Activated CD8-positive, alpha-beta memory T cell treated with anti-CD3 and anti-CD28 coated beads, Interleukin-2, amount 50 U/mL, for 1 hour (primary cell): ENCODE measurements around the gene SHROOM3.

Experiments used
- DNase-seq: peaks from one replicate; pipeline ENCODE4 v3.0.0-alpha.2; 2020; ENCODE audit errors: extremely low read depth

The SHROOM3 gene

DNA sequence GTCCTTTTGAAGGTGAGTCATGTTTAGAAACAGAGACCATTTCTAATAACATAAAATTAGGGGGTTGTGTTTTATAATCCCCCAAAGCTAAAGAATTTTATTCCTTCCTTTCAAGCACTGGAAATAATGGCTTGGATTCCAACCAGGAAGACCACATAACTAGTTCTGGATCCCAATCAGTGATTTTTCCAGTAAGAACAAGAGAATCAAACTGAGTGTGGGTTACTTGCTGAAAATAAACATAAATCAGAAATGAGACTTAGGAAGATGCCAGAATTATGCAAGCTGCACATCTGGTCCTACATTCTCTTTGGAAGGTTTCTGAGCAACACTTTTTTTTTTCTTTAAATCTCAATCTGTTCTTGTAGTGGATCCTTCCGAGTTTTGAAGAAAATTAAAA, 386.6 kb downstream of the SHROOM3 start:
- DNase-seq, result no peak

DNA sequence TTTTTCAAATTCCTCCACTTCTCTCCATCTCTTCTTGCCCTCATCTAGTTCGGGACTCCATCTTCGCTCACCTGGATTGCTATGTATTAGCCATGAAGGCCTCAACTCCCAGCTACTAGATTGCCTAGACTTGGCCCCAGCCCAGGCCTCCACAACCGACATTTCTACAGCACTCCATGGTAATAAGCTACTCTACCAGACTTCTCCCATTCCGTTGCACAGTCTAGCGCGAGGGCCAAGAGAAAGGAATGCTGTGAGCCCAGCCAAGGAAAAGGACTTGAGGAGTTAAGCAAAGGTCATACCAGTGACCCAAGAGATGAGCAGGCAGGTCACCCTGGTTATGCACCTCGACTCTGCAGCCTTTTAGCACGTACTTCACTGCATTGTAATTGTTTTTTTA, 387.3 kb downstream of the SHROOM3 start:
- DNase-seq, result no peak

DNA sequence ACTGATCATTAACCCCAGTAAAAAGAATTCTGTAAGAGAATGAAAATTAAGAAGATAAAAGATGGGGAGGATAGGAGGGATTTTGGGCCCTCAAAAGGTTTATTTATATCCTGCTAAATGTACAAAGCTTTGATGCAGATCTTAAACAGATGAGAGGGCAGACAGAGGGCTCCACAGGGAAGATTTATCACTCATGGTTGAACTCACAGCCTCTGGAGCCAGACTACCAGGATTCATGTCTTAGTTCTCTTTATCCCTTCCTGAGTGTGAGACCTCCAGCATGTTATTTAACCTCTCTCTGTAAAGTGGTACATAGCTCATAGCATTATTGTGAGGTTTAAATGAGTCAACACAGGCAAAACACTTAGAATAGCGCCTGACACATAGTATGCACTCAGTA, 388.5 kb downstream of the SHROOM3 start:
- DNase-seq, result no peak

DNA sequence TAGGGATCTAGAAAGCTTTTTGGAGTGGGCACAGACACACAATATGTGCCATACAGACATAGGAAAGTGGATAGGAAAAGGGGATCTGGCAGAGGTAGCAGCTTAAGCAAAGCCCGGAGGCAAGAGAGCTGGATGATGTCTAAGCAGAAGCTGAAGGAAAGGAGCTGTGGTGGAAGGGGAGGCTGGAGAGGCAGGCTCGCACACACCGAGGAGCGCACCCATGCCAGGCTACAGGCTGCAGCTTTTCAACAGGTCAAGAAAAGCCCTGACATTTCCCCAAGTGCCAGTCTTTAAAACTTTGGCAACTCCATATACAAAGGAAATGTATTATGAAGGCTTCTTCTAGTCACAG, 395.6 kb downstream of the SHROOM3 start:
- no peak for DNase-seq

DNA sequence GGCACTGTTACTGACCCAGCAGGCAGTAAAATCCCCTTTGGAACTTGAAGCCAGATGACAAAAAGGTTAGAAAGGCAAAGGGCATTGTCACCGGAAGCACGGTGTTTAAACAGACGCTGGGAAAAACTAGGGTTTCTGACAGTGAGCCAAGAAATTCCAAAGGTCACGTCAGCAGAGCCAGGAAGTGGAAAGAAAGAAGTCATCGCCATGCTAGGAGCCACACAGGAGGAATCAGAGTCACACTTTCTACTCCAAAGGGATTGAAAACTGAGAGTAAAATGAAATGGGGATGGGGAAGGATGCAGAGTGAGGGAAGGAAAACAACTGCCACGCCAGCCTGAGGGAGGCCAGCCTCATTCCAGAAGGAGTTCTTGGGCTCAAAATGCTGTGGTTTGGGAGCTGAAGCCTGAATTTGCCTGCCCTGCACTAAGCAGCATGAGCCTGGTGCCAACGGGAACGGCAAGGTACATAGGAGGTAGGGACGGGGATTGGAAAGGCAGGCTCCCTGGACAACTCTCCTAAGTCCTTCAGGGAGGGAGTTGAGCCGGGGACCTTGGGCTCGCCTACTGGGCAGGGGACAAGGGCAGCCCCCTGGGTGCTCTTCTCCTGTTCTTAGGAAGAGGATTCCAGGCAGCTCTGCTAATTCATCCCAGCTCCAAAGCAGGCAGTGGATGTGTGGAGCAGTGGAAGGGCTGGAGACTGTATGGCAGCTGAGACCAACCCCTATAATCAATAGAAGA, 396.1 kb downstream of the SHROOM3 start:
- DNase-seq, result no peak

DNA sequence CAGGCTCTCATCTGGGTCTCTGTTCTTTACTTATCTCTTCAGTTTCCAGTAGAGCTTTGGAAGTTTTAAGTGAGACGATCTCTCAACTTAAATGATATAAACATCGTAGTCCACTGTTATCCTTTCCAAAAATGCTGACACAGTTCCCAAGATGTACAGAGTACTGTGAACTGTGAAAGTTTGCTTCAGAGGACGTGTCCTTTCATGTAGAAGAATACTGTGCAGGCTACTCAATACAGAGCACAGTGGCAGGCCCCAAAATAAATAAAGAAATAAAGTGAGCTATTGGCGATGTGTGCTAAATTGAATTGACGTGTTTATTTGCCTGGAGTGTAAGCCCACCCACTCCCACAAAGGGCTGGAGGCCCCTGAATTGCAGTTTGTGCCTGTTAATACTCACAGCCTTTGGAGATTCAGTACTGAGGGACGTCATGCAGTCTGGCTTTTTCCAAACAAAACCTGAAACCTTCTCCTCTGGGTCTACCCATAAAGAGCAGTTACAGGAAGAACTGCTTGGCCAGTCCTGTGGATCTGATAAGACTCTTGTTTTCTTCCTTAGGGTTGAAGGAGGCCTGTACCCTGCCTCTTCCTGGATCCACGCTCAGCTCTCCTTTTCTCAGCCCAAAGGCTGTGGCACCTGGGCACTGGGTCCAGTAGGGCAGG, 396.8 kb downstream of the SHROOM3 start:
- DNase-seq, result no peak
